NCI-H146 (cell line): ENCODE results near the gene SLC39A13.

Experiments
- DNase-seq: peaks from one replicate; lab custom pipeline; 2025; lab: John Stamatoyannopoulos, UW

The SLC39A13 gene

DNA sequence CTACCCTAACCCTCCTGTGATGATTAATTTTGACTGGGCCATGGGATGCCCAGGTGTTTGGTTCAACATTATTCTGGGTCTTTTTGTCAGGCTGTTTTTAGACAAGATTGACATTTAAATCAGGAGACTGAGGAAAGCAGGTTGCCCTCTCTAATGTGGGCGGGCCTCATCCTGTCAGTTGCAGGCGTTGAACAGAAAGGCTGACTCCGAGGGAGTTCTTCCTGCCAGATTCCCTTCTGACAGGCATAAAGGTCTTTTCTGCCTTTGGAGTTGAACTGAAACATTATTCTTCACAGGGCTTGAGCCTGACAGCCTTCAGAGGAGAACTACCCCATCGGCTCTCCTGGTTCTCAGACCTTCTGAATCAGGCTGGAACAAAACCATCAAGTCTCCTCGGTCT lies 22.1 kb downstream of the SLC39A13 start:
- no peak for DNase-seq

- no peak for DNase-seq
Measured at GRCh38 chr11:47431356-47432083, 23.1 kb downstream of the SLC39A13 start.

GRCh38 chr11:47433157-47433556 lies 24.8 kb downstream of the SLC39A13 start:
- no peak for DNase-seq

DNA sequence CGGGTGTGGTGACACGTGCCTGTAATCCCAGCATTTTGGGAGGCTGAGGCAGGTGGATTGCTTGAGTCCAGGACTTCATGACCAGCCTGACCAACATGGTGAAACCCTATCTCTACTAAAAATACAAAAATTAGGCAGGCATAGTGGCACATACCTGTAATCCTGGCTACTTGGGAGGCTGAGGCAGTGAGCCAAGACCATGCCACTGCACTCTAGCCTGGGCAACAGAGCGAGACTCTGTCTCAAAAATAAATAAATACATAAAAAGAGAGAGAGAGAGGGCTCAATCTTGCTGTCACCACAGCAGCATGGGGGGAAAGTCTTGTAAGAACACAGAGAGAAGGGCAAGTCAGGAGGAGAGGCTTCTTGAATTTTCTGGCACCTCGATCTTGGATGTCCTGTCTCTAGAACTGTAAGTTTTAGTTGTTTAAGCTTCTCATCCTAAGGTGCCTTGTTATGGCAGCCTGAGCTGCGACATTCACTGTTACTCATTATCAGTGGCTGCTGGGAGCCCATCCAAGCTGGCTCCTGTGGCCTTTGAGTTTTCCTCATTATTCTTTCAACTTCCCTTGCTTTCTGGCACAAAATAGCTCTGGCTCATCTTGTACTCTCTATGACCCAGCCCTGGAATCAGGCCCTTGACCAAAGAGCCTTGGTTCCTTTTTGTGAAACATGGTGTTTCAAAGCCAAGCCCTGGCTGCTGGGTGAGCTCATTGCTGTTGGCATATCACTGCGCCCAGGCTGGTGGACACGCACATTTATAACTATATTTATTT lies 25.8 kb downstream of the SLC39A13 start:
- DNase-seq = no peak

- no peak for DNase-seq
Measured at GRCh38 chr11:47435687-47436086, 27.3 kb downstream of the SLC39A13 start.

DNA sequence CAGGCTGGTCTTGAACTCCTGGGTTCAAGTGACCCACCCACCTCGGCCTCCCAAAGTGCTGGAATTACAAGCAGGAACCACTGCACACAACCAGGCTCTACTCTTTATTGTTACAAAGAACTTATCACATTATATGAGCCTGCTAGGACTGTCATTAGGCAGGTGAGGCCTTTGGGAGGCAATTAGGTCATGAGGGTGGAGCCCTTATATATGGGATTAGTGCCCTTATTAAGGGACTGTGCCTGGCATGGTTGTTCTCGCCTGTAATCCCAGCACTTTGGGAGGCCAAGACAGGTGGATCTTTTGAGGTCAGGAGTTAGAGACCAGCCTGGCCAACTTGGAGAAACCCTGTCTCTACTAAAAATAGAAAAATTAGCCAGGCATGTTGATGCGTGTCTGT lies 28.3 kb downstream of the SLC39A13 start:
- DNase-seq = no peak

DNA sequence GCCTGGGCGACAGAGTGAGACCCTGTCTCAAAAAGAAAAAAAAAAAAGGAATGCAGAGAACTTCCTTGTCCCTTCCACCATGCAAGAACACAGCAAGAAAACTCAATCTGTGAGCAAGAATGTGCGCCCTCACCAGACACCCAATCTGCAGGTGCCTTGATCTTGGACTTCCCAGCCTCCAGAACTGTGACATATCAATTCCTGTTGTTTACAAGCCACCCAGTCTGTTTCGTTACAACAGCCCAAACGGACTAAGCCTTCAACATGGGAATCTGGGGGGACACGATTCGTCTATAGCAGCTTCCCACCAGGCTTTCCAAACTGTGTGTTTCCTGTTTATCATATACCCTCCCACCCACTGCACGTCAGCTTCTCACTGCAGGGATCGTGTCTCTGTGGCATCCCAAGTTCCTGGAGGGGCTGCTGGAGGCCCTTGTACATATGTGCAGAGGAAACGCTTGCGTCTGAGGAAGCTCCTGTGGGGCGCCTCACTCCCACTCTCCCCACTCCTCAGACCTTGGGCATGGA lies 28.9 kb downstream of the SLC39A13 start:
- DNase-seq = no peak

DNA sequence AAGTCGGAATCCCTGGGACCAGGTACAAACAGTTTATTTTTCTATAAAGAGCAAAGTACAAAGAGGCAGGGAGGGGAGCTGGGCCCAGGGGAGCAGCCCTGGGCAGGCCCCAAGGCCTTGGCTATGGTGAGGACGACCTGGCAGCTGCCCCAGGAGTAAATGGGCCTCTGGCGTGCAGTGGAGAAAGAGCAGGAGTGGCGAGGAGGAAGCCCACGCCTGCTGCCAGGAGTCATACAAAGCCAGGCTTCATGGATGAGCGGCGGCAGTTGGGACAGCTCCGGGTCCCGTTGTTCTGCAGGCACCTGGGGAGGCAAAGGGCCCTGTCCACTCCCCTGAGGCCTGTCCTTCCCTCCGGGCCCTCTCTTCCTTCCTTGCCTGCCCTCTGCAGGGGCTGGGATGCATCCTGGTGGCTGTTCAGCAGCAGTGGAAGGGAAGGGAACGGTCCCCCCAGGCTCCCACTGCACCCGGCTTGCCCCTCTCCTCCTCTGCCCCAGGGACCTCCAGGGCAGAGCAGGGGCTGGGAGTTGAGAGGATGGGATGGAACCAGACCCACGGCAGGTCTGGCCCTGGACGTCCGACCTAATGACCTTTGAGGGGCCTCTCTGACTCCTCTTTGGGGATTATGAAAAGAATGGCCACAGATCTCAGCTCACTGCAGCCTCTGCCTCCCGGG lies 29.5 kb downstream of the SLC39A13 start:
- DNase-seq = no peak

GRCh38 chr11:47438721-47439120 lies 30.3 kb downstream of the SLC39A13 start:
- DNase-seq = no peak

GRCh38 chr11:47440054-47440476 lies 31.7 kb downstream of the SLC39A13 start:
- DNase-seq = no peak

DNA sequence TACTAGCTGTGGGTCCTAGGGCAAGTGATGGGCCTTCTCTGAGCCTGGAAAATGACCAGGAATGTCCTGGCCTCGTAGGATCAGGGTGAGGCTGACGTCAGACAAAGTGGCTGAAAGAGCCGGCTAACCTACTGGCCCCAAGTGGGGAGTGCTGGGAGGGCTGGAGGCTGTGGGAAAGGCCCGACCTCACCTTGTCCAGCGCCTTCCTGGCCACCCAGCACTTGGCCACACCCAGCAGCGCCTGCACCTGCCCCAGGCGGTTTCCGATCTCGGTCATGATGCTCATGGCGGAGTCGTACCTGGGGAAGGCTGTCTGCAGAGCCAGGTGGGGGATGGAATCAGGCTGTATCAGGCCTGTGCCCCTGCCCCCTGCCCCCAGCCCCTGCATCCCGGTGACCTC lies 33.0 kb downstream of the SLC39A13 start:
- DNase-seq = no peak

DNA sequence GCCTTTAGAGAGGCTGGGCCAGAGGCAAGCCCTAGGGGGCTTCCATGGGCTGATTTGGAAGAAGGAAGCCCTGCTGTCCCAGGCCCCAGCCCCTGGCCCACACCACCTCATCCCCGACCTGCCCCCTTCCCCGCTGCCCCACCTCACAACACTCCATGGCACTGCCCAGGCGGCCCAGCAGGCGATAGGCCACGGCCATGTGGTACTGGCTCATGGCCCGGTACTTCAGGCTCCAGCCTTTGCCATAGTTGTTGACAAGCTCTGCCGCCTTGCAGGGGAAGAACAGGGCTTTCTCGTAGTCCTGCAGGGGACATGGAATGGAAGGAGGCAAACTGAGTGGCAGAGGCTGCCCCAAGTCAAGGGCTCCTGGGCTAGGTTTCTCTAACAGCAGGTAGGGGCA lies 34.1 kb downstream of the SLC39A13 start:
- no peak for DNase-seq

- no peak for DNase-seq
Measured at GRCh38 chr11:47443028-47443700, 34.8 kb downstream of the SLC39A13 start.

GRCh38 chr11:47443817-47444216 lies 35.4 kb downstream of the SLC39A13 start:
- no peak for DNase-seq

DNA sequence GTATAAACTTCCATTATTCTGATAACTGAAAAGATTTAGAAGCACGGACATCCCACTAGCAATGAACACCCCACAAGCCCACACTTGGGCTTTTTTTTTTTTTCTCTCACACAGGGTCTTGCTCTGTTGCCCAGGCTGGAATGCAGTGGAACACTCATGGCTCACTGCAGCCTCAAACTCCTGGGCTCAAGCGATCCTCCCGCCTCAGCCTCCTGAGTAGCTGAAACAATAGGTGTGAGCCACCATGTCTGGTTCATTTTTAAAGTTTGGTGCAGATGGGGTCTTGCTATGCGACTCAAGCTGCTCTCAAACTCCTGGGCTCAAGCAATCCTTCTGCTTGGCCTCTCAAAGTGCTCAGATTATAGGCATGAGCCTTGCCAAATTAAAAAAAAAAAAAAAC lies 37.5 kb downstream of the SLC39A13 start:
- no peak for DNase-seq

GRCh38 chr11:47446833-47447232 lies 38.4 kb downstream of the SLC39A13 start:
- no peak for DNase-seq

DNA sequence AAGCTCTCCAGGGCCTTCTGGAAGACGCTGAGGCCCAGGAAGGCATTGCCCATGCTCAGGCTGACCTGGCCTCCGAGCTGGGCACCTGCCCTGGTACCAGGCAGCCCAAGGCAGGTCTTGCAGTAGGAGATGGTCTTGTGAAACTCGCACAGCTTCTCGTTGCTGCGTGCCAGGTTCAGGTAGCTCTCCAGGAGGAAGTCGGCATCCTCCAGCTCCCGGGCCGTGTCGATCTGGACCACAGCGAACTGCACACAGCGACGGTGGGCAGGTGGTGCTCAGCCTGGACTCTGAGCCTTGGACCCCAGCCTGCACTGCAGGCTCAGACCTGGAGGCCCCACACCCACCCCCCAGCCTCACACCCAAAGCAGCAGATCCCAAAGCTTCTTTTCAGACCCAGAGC lies 39.5 kb downstream of the SLC39A13 start:
- DNase-seq = no peak

DNA sequence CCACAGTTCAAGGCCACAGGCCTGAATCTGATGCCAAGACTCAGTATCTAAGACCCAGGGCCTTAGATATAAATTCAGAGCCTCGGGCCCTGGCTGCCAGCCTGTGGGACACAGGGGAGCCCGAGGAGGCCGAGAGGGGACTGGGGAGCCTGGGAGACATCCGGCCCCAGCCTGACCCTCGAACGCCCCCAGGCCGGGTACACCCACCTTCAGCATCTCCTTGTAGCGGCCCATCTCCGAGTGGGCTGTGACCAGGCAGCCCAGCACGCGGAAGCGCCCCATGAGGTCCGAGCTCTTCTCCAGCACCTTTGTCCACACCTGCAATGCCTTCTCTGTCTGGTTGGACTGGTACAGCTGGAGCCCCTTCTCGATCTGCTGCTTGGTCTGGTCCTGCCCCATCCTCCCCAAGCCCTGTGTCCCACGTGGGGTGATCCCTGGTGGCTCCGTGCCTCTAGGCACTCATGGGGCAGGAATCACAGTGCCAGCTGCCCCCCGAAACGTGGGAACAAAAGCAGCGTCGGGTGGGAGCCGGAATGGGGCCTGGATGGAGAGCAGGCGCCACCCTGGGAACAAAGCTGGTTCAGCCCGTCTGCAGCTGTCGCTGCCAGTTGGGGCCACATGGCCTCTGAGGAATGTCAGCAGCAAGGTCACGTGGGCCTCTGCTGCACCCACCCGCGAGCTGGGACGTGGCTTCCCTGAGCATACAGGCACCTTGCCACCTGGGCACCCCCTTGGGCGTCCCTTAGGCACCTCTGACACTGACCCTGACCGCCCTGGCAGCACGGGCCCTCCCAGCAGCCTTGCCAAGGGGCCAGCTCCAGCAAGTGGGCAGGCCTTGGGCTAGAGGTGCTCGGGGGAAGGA lies 40.4 kb downstream of the SLC39A13 start, which contains the start of gene RAPSN:
RAPSN (minus strand) TSS at position 571 of the 862 bp plus-strand sequence; CDS start at position 399, 172 bp downstream.
- DNase-seq = no peak

DNA sequence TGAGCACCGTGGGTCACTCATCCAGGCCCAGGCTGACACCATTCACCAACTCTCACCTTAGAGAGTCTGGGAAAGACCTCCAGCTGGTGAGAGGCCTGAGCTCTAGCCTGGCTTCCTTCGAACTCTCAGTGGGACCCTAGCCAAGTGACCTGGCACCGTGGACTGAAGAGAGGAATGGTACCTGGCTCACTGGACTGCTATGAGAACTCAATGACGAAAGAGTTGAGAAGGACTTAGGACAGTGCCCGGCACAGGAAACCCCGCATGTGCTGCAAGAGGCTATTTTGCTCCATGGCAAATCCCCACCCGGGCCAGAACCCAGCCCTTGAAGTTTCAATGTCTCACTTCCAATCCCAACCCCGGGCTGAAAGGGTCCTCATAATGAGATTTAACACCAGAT lies 41.2 kb downstream of the SLC39A13 start:
- no peak for DNase-seq

GRCh38 chr11:47451436-47451835 lies 43.0 kb downstream of the SLC39A13 start:
- DNase-seq = no peak

- no peak for DNase-seq
Measured at GRCh38 chr11:47451990-47452389, 43.6 kb downstream of the SLC39A13 start.
